ENCODE results near the gene PROC.

Gene PROC

GRCh38 chr2:127418300-127419111, at the start of gene PROC:
Gene PROC, plus strand, starts transcription at chr2:127418427. Its CDS starts 1,516 bp downstream, at chr2:127419943.
- DNase-seq = no peak

GRCh38 chr2:127370010-127370409, 48.2 kb upstream of the PROC start:
- no peak for DNase-seq

GRCh38 chr2:127371037-127371436, 47.2 kb upstream of the PROC start:
- DNase-seq = no peak

GRCh38 chr2:127373362-127374083, 44.7 kb upstream of the PROC start:
- DNase-seq = no peak

GRCh38 chr2:127376257-127376656, 42.0 kb upstream of the PROC start:
- no peak for DNase-seq

GRCh38 chr2:127377262-127377661, 41.0 kb upstream of the PROC start:
- DNase-seq = no peak

- DNase-seq = no peak
Observed at GRCh38 chr2:127378720-127379119, 39.5 kb upstream of the PROC start.

GRCh38 chr2:127379712-127380355, 38.4 kb upstream of the PROC start:
- no peak for DNase-seq

- no peak for DNase-seq
Observed at GRCh38 chr2:127381762-127382161, 36.5 kb upstream of the PROC start.

GRCh38 chr2:127382831-127383230, 35.4 kb upstream of the PROC start:
- DNase-seq = no peak

GRCh38 chr2:127384529-127384928, 33.7 kb upstream of the PROC start:
- no peak for DNase-seq

- DNase-seq = no peak
Observed at GRCh38 chr2:127386246-127386645, 32.0 kb upstream of the PROC start.

GRCh38 chr2:127386764-127387654, 31.2 kb upstream of the PROC start:
- peak; percentile 88 for DNase-seq

- peak; percentile 93 for DNase-seq
Observed at GRCh38 chr2:127387655-127388422, 30.4 kb upstream of the PROC start, which contains the start of gene MAP3K2. Gene MAP3K2, minus strand, starts transcription at chr2:127387975. Its CDS starts 44,846 bp downstream, at chr2:127343129.

GRCh38 chr2:127388423-127389164, 29.6 kb upstream of the PROC start:
- no peak for DNase-seq

- DNase-seq = no peak
Observed at GRCh38 chr2:127389778-127390435, 28.3 kb upstream of the PROC start.

GRCh38 chr2:127392133-127392827, 25.9 kb upstream of the PROC start:
- DNase-seq = no peak

GRCh38 chr2:127392828-127393578, 25.2 kb upstream of the PROC start:
- DNase-seq = no peak

GRCh38 chr2:127394492-127394891, 23.7 kb upstream of the PROC start:
- no peak for DNase-seq

Data from NCI-H774 (cell line).